ENCODE measurements around the gene ADGRG6. TPM values are rescaled to one million over a fixed set of nuclear protein-coding genes. Genes with fewer than 3 reads are reported as not detected.

ADGRG6 gene
- total and polyA plus RNA-seq, 2 donors (not counting 1 experiment from before 2014, with no cell fraction given), result 0.03 TPM; not detected in 1

DNA sequence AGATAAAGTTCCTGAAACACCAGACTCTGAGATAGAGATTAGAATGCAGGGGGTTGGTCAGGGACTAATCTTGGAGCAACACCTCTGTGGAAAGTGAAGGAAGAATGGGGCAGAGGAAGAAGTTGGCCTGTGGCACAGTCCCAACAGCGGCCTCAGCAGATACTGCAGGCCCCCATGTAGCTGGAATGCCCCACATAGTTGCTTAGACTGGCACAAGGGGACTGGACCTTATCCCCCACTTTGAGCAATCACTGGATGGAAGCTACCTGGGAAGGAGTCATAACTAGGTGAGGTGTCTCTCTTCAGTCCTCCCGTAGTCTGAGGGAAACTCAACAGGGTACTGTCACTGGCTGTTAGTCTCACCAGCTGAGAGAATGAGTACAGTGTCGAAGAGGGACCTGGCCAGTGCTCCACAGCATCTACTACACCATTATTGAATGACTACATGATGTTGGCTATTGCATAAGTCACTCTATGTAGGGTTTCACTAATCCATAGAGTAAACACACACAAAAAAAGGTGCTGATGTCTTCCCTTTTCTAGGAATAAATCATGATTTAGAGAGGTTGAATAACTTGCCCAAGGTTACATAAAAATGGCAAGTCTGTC lies 47.5 kb downstream of the ADGRG6 start:
- 67% methylated on average over 1 of the region's 3 CpGs for whole genome bisulfite sequencing (ENCODE audit: insufficient coverage)
- H3K9ac ChIP-seq (ENCODE audit: low read length), result no peak overlapping the region
- H3K27me3 ChIP-seq (replicated peaks in 1 of 4; ENCODE audit: control extremely low read depth in 1 of 4, control insufficient read depth in 3 of 4, insufficient read depth in 4 of 4, low read length in 3 of 4), result no peaks in the 10 kb centered on the region
- no peaks in the 10 kb centered on the region for H3K36me3 ChIP-seq (replicated peaks in 1 of 2; ENCODE audit: control extremely low read depth in 1 of 2, control insufficient read depth in 1 of 2, extremely low read depth in 1 of 2, insufficient read depth in 2 of 2, low read length in 1 of 2)
- no peaks in the 10 kb centered on the region for H3K4me1 ChIP-seq (ENCODE audit: control insufficient read depth in 2 of 2, insufficient read depth in 2 of 2, low read length in 2 of 2)
- Mint-ChIP-seq H3K27me3 (no peaks in the 10 kb centered on the region), H3K27ac (no peak overlapping the region), H3K4me1 (no peaks in the 10 kb centered on the region), H3K4me3 (no peak overlapping the region), H3K9me3 (ENCODE audit: insufficient read depth) (no peaks in the 10 kb centered on the region)
- no peak for DNase-seq
- no peak overlapping the region for H3K4me3 ChIP-seq (ENCODE audit: control extremely low read depth in 1 of 5, extremely low read depth in 1 of 5, insufficient read depth in 1 of 5, low read depth in 2 of 5, low read length in 4 of 5)
- no peak for ATAC-seq (ENCODE audit: low read depth)
- ChIA-PET POLR2A (no interaction called here), CTCF (no interaction called here)
- H3K79me2 ChIP-seq (ENCODE audit: control insufficient read depth, insufficient read depth, low read length), result no peaks in the 10 kb centered on the region
- no peaks in the 10 kb centered on the region for H4K20me1 ChIP-seq (ENCODE audit: control insufficient read depth, insufficient read depth, low read length, poor library complexity, severe bottlenecking)
- no peak overlapping the region for H3K4me2 ChIP-seq (replicated peaks; ENCODE audit: low read depth, low read length, poor library complexity, severe bottlenecking)
- no peaks in the 10 kb centered on the region for H3K9me3 ChIP-seq (ENCODE audit: control extremely low read depth in 1 of 3, control insufficient read depth in 2 of 3, insufficient read depth in 1 of 3, low read length in 2 of 3)
- TF ChIP-seq, protein P1, sequence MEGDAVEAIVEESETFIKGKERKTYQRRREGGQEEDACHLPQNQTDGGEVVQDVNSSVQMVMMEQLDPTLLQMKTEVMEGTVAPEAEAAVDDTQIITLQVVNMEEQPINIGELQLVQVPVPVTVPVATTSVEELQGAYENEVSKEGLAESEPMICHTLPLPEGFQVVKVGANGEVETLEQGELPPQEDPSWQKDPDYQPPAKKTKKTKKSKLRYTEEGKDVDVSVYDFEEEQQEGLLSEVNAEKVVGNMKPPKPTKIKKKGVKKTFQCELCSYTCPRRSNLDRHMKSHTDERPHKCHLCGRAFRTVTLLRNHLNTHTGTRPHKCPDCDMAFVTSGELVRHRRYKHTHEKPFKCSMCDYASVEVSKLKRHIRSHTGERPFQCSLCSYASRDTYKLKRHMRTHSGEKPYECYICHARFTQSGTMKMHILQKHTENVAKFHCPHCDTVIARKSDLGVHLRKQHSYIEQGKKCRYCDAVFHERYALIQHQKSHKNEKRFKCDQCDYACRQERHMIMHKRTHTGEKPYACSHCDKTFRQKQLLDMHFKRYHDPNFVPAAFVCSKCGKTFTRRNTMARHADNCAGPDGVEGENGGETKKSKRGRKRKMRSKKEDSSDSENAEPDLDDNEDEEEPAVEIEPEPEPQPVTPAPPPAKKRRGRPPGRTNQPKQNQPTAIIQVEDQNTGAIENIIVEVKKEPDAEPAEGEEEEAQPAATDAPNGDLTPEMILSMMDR (IDR thresholded peaks at IDR 0.05), result no peak
- no peak for TF ChIP-seq EZH2 (IDR thresholded peaks at IDR 0.05; ENCODE audit: borderline replicate concordance, insufficient read depth, low read depth, low read length, poor library complexity, severe bottlenecking)
- no peak overlapping the region for H2AFZ ChIP-seq (ENCODE audit: insufficient read depth, low read depth, low read length, poor library complexity, severe bottlenecking)
- H3K27ac ChIP-seq (ENCODE audit: low read length in 2 of 2), result no peak overlapping the region
- intact Hi-C loops (cut with micrococcal nuclease), result no loop called here

DNA sequence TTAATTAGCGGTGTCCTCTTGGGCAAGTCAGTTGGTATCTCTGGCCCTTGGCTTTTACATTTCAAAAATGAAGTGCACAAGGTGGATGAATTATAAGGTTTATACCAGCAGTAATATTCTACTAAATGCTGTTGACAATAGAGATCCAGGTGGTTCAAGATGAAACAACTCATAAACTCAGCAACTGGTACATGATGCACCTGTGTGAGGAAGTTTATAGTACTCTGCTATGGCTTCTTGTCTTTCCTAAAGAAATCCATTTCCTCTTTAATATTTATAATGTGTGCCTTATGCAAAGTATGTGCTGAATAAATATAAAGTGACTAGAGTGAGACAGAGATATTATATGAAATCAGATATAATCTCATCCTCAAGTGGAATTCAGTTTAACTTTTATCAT lies 48.5 kb downstream of the ADGRG6 start:
- Histone ChIP-seq H3K9me3 (ENCODE audit: control extremely low read depth in 1 of 3, control insufficient read depth in 2 of 3, insufficient read depth in 1 of 3, low read length in 2 of 3) (no peaks in the 10 kb centered on the region), H3K27me3 (replicated peaks in 1 of 4; ENCODE audit: control extremely low read depth in 1 of 4, control insufficient read depth in 3 of 4, insufficient read depth in 4 of 4, low read length in 3 of 4) (no peaks in the 10 kb centered on the region), H3K79me2 (ENCODE audit: control insufficient read depth, insufficient read depth, low read length) (no peaks in the 10 kb centered on the region), H3K9ac (ENCODE audit: low read length) (no peak overlapping the region), H2AFZ (ENCODE audit: insufficient read depth, low read depth, low read length, poor library complexity, severe bottlenecking) (no peak overlapping the region), H3K4me1 (ENCODE audit: control insufficient read depth in 2 of 2, insufficient read depth in 2 of 2, low read length in 2 of 2) (no peaks in the 10 kb centered on the region), H3K4me3 (ENCODE audit: control extremely low read depth in 1 of 5, extremely low read depth in 1 of 5, insufficient read depth in 1 of 5, low read depth in 2 of 5, low read length in 4 of 5) (no peak overlapping the region), H3K36me3 (replicated peaks in 1 of 2; ENCODE audit: control extremely low read depth in 1 of 2, control insufficient read depth in 1 of 2, extremely low read depth in 1 of 2, insufficient read depth in 2 of 2, low read length in 1 of 2) (no peaks in the 10 kb centered on the region), H4K20me1 (ENCODE audit: control insufficient read depth, insufficient read depth, low read length, poor library complexity, severe bottlenecking) (no peaks in the 10 kb centered on the region), H3K27ac (ENCODE audit: low read length in 2 of 2) (no peak overlapping the region), H3K4me2 (replicated peaks; ENCODE audit: low read depth, low read length, poor library complexity, severe bottlenecking) (no peak overlapping the region)
- intact Hi-C loops (cut with micrococcal nuclease), result no loop called here
- H3K27me3 Mint-ChIP-seq, result no peaks in the 10 kb centered on the region
- H3K4me3 Mint-ChIP-seq, result no peak overlapping the region
- CTCF ChIA-PET, result no interaction called here
- no peak for ATAC-seq (ENCODE audit: low read depth)
- POLR2A ChIA-PET, result no interaction called here
- H3K9me3 Mint-ChIP-seq (ENCODE audit: insufficient read depth), result no peaks in the 10 kb centered on the region
- DNase-seq, result no peak
- no peaks in the 10 kb centered on the region for H3K4me1 Mint-ChIP-seq
- 100% methylated on average over 1 of the region's 1 CpG for WGBS (ENCODE audit: insufficient coverage)
- H3K27ac Mint-ChIP-seq, result no peak overlapping the region
- TF ChIP-seq, protein P1 (IDR thresholded peaks at IDR 0.05), result no peak
- no peak for TF ChIP-seq EZH2 (IDR thresholded peaks at IDR 0.05; ENCODE audit: borderline replicate concordance, insufficient read depth, low read depth, low read length, poor library complexity, severe bottlenecking)

Data from B cell (primary cell).